HEK293 (cell line): ENCODE measurements around the gene MPPED1.

Experiments used
- CTCF ChIP-seq: fragments of 450-650 bp; formaldehyde crosslinking; IDR thresholded peaks from 2 replicates; pipeline ENCODE4 v1.5.1; 2016; ENCODE audit warnings: missing biosample characterization, missing genetic modification characterization
- REST ChIP-seq: fragments of 450-650 bp; formaldehyde crosslinking; IDR thresholded peaks from 2 replicates; pipeline ENCODE4 v1.5.1; 2016; ENCODE audit warnings: missing biosample characterization, missing genetic modification characterization
- YY2 ChIP-seq: fragments of 450-650 bp; formaldehyde crosslinking; IDR thresholded peaks from 2 replicates; pipeline ENCODE4 v1.5.1; 2016; ENCODE audit warnings: missing biosample characterization, missing genetic modification characterization
- ZBTB17 ChIP-seq: fragments of 450-650 bp; formaldehyde crosslinking; IDR thresholded peaks from 2 replicates; pipeline ENCODE4 v1.5.1; 2016; ENCODE audit warnings: missing biosample characterization, missing genetic modification characterization
- ZNF302 ChIP-seq: fragments of 450-650 bp; formaldehyde crosslinking; IDR thresholded peaks from 2 replicates; pipeline ENCODE4 v1.5.1; 2016; ENCODE audit warnings: missing biosample characterization, missing genetic modification characterization, low read depth
- TF ChIP-seq, protein P1 (sequence below): fragments of 450-650 bp; IDR thresholded peaks from 2 replicates; pipeline ENCODE4 v1.5.1; 2018; ENCODE audit warnings: missing biosample characterization, mild to moderate bottlenecking, missing genetic modification characterization
- TF ChIP-seq, protein P2 (sequence below): fragments of 450-650 bp; formaldehyde crosslinking; IDR thresholded peaks from 2 replicates; pipeline ENCODE4 v1.5.1; 2016; ENCODE audit warnings: missing biosample characterization, missing genetic modification characterization, low read depth
- TF ChIP-seq, protein P3 (sequence below): fragments of 450-650 bp; formaldehyde crosslinking; IDR thresholded peaks from 2 replicates; pipeline ENCODE4 v1.5.1; 2016; ENCODE audit warnings: missing biosample characterization, missing genetic modification characterization
- TF ChIP-seq, protein P4 (sequence below): fragments of 450-650 bp; formaldehyde crosslinking; IDR thresholded peaks from 2 replicates; pipeline ENCODE4 v1.5.1; 2016; ENCODE audit warnings: missing biosample characterization, missing genetic modification characterization

DNA sequence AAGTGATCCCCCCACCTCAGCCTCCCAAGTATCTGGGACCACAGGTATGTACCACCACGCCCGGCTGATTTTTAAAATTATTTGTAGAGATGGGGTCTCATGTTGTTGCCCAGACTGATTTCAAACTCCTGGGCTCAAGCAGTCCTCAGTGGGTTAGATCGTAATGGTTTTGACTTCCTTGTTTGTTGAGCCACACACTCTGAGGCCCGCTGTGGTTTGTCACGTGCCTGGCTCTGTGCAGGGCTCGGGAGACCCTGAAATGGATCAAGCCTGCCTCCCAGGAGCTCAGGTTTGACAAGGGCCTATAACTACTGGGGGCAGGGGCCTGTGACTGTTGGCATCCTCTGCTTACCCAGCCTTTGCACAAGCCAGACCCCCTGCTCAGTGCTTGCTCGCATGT is 68.1 kb downstream of the MPPED1 start:
- no peak for TF ChIP-seq CTCF (tag by site-specific recombination)
- no peak for TF ChIP-seq YY2 (tag by site-specific recombination)
- TF ChIP-seq, protein P1, sequence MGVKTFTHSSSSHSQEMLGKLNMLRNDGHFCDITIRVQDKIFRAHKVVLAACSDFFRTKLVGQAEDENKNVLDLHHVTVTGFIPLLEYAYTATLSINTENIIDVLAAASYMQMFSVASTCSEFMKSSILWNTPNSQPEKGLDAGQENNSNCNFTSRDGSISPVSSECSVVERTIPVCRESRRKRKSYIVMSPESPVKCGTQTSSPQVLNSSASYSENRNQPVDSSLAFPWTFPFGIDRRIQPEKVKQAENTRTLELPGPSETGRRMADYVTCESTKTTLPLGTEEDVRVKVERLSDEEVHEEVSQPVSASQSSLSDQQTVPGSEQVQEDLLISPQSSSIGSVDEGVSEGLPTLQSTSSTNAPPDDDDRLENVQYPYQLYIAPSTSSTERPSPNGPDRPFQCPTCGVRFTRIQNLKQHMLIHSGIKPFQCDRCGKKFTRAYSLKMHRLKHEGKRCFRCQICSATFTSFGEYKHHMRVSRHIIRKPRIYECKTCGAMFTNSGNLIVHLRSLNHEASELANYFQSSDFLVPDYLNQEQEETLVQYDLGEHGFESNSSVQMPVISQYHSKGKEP (tag by site-specific recombination): no peak
- no peak for TF ChIP-seq ZBTB17 (tag by site-specific recombination)
- TF ChIP-seq REST (tag by site-specific recombination): no peak
- TF ChIP-seq, protein P2, sequence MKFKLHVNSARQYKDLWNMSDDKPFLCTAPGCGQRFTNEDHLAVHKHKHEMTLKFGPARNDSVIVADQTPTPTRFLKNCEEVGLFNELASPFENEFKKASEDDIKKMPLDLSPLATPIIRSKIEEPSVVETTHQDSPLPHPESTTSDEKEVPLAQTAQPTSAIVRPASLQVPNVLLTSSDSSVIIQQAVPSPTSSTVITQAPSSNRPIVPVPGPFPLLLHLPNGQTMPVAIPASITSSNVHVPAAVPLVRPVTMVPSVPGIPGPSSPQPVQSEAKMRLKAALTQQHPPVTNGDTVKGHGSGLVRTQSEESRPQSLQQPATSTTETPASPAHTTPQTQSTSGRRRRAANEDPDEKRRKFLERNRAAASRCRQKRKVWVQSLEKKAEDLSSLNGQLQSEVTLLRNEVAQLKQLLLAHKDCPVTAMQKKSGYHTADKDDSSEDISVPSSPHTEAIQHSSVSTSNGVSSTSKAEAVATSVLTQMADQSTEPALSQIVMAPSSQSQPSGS: no peak
- TF ChIP-seq, protein P3, sequence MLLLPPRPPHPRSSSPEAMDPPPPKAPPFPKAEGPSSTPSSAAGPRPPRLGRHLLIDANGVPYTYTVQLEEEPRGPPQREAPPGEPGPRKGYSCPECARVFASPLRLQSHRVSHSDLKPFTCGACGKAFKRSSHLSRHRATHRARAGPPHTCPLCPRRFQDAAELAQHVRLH (tag by site-specific recombination): no peak
- TF ChIP-seq ZNF302: no peak
- TF ChIP-seq, protein P4, sequence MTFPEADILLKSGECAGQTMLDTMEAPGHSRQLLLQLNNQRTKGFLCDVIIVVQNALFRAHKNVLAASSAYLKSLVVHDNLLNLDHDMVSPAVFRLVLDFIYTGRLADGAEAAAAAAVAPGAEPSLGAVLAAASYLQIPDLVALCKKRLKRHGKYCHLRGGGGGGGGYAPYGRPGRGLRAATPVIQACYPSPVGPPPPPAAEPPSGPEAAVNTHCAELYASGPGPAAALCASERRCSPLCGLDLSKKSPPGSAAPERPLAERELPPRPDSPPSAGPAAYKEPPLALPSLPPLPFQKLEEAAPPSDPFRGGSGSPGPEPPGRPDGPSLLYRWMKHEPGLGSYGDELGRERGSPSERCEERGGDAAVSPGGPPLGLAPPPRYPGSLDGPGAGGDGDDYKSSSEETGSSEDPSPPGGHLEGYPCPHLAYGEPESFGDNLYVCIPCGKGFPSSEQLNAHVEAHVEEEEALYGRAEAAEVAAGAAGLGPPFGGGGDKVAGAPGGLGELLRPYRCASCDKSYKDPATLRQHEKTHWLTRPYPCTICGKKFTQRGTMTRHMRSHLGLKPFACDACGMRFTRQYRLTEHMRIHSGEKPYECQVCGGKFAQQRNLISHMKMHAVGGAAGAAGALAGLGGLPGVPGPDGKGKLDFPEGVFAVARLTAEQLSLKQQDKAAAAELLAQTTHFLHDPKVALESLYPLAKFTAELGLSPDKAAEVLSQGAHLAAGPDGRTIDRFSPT (tag by site-specific recombination): no peak
